HG03442 (cell line): ENCODE results near the gene POLDIP3.
"Not testable (repeated sequence)": the region's sequence is repeated elsewhere in the genome, so short reads cannot be mapped to it uniquely, and the experiment has no call there.

ENCODE experiments used
- ATAC-seq: cut with Tn5 transposase; IDR thresholded peaks from one replicate; pipeline ENCODE4 v1.9.1; 2021; ENCODE audit warnings: mild to moderate bottlenecking, moderate library complexity; ENCODE audit not compliant: unreplicated experiment

POLDIP3 gene

DNA sequence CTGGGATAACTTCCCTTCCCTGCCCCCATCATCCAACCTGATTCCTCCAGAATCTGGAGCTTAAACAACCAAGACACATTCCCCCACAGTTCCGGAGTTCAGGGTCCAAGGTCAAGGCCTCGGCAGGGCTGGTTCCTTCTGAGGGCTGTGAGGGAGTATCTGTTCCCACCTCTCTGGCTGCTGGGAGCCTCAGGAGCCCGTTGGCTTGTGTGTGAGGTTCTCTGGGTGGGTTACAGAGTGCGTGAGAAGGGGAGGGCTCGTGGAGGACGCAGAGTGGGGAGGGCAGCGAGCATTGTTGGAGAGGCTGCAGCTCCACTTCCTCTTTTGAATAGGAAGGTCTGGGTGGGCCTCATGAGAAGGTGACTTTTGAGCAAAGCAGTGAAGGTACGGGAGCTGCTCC lies 52.4 kb downstream of the POLDIP3 start:
- ATAC-seq = no peak

DNA sequence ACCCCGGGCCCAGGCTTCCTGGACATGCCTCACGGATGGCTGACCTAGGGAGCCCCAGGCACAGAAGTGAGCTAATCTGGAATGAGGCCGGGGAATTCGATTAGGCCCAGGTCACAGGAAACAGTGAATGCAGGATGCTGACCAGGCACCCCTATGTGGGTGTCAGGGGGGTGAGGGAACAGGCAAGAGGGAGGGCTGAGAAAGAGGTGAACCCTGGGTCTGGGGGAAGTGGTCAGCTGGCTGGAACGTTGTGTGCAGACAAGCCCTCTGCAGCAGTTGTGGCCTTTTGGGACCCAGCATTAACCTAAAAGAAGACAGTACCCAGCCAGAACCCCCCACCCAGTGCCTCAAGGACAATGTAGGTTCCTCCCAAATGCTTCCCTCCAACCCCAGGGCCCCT lies 52.8 kb downstream of the POLDIP3 start:
- no peak for ATAC-seq

GRCh38 chr22:42560781-42561180 lies 53.9 kb downstream of the POLDIP3 start:
- ATAC-seq = no peak

GRCh38 chr22:42560381-42560780 lies 54.3 kb downstream of the POLDIP3 start:
- ATAC-seq = no peak

DNA sequence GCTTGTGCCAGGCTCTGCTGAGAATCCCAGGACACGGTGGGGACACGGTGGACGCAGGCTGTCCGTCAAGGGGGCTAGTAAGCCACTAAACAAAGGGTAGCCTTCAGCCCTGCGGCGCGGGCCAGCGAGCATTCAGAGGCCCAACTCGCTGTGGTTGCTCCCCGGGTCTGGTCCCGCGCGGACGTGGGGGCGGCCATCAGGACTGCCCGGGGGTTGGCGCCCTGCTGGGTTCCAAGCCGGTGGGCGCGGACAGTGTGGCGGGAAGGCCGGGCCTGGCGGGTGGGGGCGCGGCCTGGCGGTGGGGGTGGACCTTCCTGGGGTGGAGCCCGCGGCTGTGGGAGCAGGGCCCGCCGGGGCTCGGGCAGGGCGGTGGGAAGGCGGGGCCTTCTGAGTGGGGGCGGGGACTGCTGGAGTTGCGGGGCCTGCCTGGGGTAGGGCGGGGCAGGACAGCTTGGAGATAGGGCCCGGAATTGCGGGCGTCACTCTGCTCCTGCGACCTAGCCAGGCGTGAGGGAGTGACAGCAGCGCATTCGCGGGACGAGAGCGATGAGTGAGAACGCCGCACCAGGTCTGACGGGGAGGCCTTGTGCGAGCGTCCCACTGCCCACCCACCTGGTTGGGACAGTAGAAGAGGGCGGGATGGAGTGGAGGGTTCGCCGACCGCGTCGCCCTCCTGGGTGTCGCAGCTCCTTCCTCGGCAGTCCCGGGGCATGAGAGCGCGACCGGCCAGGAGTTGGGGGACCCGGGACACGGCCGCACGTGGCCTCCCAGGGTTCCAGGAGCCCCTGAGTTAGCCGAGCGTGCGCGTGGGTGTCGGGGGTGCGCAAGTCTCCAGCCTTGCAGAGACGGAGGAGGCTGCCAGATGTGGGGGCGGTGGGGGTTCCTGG lies 61.0 kb downstream of the POLDIP3 start, which contains the start of gene SERHL2:
TSS of gene SERHL2 (plus strand) at position 482 of the 887 bp plus-strand sequence. CDS start at position 547, 65 bp downstream.
- peak; percentile 64 for ATAC-seq

DNA sequence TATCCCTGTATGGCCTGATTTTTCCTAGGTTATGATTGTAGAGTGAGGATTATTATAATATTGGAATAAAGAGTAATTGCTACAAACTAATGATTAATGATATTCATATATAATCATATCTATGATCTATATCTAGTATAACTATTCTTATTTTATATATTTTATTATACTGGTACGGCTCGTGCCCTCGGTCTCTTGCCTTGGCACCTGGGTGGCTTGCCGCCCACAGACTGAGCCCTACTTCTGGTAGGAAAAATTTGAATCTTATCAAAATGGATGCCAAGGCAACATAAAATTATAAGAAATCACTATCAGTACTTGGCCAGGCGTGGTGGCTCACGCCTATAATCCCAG lies 62.4 kb downstream of the POLDIP3 start:
- ATAC-seq = not testable (repeated sequence)

GRCh38 chr22:42549331-42550060 lies 65.2 kb downstream of the POLDIP3 start:
- no peak for ATAC-seq

DNA sequence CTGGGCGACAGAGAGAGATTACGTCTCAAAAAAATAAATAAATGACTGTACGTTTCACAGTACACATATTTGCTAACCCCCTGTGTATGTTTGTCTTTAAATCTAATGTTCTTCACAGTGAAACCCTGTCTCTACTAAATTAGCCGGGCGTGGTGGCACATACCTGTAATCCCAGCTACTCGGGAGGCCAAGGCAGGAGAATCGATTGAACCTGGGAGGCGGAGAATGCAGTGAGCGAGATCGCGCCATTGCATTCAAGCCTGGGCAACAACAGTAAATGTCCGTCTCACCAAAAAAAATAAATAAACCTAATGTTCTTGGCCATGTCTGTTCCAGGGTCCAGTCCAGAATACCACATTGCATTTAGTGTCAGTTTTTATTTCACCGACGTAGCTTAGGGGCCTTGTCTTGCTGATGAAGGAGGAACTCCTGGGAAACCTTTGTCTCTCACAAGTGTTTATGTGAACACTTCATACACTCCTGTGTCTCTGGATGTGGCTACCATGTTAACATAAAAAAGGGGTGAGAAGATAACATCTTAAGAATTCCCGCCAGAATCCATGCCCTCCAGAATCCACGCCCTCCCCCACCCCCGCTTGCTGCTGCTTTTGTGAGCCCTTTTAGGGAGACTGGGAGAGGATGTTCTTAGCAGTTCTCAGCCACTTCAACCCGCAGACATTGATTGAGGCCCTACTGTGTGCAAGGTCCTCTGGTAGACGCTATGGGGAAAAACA lies 65.9 kb downstream of the POLDIP3 start:
- no peak for ATAC-seq

DNA sequence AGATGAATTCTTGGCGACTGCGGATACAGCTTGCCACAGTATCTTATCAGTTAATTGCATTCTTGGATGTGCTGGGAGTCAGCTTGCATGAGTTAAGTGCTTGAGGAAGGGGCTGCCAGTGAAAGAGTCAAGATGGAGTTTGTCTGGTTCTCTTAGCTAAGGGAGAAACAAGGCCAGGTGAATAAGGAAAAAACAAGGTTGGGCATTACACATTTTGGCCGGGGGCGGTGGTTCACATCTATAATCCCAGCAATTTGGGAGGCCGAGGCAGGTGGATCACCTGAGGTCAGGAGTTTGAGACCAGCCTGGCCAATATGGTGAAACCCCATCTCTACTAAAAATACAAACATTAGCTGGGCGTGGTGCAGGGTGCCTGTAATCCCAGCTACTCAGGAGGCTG lies 66.6 kb downstream of the POLDIP3 start:
- ATAC-seq = not testable (repeated sequence)

DNA sequence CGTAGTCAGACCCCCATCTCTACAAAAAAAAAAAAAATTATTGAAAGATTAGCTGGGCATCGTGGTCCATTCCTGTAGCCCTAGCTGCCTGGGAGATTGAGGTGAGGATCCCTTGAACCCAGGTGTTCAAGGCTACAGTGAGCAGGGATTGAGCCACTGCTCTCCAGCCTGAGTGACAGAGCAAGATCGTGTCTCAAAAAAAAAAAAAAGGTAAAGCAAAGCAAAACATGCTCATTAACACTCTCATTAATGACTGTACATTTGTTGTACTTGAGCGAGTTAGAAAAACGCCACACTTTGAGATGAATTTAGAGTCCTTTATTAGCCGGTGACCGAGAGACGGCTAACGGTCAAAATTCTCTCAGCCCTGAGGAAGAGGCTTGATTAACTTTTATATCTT lies 67.1 kb downstream of the POLDIP3 start:
- no peak for ATAC-seq

GRCh38 chr22:42544686-42545085 lies 70.0 kb downstream of the POLDIP3 start:
- no peak for ATAC-seq

DNA sequence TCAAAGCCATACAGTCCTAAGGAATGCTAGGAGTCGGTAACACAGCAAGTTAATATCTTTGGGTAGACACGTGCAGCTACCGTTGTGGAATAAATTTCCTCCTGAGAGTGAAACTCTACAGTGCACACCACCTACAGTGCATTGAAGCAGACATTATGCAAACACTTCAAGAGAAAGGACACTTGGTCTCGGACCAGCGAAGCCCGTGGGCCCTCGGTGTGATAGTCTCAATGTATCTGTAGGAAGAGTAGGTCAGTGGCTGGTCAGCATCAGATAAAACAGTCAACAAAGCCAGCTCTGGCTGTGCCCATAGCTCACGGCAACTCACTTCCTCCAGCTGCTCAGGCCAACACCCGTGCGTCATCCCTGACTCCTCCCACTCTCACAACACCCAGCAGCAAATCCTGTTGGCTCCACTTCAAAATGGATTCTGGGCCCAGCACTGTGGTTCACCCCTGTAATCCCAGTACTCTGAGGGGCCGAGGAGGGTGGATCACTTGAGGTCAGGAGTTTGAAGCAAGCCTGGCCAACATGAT lies 75.4 kb downstream of the POLDIP3 start:
- ATAC-seq = not testable (repeated sequence)

- peak; percentile 53 for ATAC-seq
Observed at GRCh38 chr22:42537199-42537831, 77.4 kb downstream of the POLDIP3 start.

DNA sequence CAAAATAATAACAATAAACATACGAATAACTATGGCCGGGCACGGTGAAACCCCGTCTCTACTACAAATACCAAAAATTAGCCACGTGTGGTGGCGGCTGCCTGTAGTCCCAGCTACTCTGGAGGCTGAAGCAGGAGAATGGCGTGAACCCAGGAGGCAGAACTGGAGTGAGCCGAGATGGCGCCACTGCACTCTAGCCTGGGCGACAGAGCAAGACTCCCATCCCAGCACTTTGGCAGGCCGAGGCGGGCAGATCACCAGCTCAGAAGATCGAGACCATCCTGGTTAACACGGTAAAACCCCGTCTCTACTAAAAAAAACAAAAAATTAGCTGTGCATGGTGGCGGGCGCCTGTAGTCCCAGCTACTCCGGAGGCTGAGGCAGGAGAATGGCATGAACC lies 78.0 kb downstream of the POLDIP3 start:
- not testable (repeated sequence) for ATAC-seq

DNA sequence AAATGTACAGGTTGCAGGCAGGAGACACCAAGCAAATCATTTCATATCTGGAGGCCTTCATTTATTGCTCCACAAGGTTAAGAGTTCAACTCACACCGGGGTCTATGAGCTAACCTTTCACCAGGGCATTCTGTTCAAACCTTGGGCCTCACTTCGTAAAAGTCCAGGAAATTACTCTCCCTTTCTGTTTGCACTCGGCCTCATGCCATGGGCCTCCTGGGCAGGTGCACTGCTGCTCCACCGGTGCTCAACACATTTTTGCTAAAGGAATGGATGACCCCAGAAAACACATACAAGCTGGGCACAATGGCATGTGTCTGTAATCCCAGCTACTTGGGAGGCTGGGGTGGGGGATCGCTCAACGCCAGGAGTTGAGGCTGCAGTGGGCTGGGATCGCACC lies 78.5 kb downstream of the POLDIP3 start:
- ATAC-seq = no peak

GRCh38 chr22:42535082-42535731 lies 79.5 kb downstream of the POLDIP3 start:
- not testable (repeated sequence) for ATAC-seq
